Ecto neural progenitor cell (in vitro differentiated cells): Measurements from ENCODE around the gene TCF3.
A peak's percentile ranks its signal among the peaks of the same experiment; 100 is the strongest.
"Not testable (repeated sequence)": the region's sequence is repeated elsewhere in the genome, so short reads cannot be mapped to it uniquely, and the experiment has no call there.

ENCODE experiments used
- DNase-seq: peaks from one replicate; pipeline ENCODE4 v3.0.0-alpha.2; 2018; ENCODE audit warnings: low spot score

TCF3 gene

DNA sequence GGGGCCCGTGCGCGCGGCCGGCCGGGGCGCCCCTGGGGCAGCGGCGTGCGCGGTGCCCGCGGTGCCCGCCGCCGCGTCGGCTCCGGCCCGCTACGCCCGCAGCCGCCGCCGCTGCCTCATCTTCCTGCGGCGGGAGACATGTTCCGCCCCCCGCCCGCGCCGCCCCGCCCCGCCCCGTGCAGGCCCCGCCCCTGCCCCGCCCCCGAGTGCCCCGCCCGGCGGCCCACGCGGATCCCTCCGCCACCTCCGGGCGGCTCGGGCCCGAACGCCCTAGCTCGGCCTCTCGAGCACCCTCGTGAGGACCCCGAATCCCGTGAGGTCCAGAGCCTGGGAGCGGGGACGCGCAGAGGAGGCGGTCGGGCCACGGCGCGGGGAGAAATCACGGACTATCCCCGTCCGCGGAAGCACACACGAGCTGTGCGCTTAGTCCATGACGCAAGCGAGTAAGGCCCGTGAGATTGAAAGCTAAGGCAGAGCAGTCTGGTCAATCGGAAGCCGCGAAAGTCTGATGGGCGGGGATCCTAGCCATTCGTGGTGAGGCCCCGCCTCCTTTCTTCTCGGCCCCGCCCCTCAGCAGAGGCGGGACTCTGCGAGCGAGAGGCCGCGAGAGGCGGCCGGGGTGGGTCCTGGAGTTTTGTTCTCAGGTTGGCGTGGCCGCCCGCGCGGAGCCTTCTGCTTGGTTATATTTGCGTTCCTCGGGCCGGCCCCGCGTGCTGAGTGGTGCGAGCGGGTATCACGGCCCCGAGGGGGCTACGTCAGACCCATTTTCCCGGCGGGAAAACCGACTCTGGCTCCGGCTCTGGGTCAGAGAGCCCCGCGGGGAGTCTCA is at the start of gene TCF3:
TSS of gene TCF3 (minus strand) at position 145 of the 829 bp plus-strand sequence. CDS start 2,367 bp downstream, outside the sequence.
- peak; percentile 99 for DNase-seq

DNA sequence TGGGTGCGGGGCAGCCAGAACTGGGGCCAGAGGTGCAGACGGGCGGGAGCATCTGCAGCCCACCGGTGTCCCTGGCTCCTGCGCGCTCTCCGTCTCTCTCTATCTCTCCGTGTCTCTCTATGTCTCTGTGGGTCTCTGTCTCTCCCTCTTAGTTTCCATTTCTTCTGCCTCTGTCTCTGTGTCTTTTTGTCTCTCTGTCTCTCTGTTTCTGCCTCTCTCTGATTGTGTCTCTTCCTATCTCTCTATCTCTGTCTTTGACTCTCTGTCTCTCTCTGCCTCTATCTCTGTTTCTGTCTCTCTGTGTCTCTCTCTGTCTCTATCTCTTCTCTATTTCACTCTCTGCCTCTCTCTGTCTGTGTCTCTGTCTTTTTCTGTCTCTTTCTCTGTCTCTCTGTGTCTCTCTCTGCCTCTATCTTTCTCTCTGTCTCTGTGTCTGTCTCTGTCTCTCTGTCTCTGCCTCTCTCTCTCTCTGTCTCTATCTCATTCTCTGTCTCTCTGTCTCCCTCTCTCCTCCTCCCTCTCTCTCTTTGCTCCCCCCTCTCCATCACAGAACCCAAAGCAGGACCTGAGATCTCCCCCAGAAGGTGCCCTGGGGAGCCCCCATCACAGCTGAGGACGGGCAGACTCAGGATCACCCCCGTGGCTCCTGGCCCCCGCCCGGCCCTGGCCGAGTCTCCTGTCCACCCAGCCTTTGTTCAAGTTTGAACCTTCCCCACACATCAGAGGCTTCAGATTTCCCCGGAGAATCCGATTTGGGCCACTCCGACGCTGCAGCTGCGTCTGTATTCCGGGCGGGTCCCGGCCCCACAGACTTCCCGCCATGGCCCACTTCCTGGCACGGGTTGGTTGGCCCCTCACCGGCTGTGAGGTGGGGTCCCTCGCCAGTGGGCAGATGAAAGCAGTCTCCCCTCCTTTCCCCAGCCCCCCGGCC is 48.6 kb upstream of the TCF3 start:
- no peak for DNase-seq

DNA sequence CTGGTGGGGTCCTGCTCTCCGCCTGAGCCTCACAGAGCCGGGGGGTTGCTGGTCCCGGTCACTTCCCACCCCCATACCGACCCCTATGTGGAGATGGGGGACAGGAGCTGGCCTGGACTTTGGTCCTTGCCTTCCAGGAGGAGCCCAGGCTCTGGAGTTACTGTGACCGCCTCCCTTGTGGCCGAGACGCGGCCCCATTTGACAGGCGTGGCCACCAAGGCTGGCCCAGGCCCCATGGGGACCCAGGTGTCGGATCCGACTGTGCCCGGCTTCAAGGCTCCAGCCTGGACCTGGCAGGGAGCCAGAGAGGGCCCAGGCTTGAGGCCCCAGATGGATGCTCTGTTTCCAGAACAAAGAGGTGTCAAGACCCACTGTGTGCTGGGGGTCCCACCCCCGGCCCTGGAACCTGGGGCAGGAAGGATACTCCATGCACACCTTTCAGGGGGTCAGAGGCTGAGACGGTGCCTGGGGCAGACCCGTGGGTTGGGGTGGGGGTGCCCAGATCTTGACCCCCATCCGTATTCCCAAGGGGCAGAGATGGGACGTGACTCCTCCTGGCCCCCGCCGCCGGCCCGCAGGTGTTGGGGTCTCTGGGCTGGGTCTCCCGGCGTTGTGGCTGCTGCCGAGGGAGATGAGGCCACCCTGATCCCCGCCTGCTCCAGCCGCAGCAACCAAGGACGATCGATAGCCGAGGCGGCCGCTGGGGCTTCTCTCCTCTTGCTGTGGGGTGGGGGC is 47.8 kb upstream of the TCF3 start:
- DNase-seq, result no peak

DNA sequence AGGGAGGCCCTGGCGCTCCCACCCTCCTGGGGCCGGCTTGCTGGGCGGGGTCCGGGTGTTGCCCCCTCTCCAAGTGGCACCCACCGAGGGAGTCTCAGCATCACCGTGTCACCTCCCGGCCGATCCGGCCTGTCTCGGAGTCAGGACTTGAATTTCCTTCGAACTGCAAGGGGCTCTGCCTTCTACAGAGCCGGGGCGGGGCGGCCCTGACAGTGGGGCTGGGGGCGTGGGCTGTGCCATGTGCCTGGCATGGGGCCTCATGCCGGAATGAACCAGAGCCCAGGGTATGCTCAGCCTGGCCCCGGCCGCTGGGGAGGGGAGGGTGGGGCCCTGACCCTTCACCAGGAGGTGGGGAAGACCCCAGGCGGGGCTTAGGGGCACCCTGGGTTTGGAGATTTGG is 47.0 kb upstream of the TCF3 start:
- no peak for DNase-seq

DNA sequence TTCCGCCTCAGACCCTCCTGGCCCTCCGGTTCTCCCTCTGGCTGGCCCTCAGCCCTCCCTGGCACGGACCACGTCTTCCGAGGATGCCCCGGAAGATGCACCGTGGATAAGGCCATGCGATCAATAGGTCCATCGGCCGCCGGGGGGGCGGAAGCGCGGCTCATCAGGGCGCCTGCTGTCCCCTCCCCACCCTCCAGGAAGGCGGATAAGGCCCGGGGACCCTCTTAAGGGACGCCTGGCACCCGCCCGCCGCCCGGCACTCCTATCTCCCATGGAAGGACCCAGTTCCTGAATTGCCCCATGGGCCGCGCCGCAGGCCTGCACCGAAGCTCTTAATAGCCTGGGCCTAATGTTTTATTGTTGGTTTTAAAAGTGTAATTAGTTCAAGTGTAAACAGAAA is 46.2 kb upstream of the TCF3 start:
- no peak for DNase-seq

DNA sequence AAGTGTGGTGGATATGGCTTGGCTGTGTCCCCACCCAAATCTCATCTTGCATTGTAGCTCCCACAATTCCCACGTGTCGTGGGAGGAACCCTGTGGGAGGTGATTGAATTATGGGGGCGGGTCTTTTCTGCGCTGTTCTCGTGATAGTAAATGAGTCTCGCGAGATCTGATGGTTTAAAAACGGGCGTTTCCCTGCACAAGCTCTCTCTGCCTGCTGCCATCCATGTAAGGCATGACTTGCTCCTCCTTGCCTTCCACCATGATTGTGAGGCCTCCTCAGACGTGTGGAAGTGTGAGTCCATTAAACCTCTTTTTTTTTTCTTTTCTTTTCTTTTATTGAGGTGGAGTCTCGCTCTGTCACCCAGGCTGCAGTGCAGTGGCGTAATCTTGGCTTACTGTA is 43.1 kb upstream of the TCF3 start:
- DNase-seq, result not testable (repeated sequence)

DNA sequence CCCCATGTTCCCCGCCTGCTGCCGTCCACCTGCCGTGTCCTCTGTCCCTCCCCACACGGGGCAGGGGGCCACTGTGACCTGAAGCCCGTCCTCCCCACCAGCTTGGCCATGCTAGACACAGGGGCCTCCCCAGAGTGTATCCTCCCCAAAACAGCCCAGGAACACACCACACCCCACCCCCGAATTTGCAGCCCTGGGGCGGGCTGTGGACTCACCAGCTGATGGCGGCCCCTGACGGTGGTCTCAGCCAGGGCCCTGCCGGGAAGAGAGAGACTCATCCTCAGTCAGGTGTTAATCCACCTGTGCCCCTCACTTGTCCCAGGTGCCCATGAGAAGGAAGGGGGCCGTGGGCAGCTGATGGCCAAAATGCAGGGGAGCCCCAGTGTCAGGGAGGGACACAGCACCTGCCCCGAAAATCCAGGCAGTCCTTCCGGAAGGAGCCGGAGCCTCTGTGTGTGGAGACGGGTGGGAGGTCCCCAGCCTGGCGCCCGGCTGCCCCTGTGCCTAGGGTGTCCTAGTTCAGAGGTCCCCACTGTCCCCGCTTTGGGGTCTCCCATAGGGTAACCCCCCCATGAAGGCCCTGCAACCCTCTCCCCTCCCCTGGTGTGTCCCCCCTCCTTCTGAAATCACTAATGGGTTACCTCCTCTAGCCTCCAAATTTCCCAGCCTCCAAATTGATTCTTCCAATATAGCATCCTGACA is 39.3 kb upstream of the TCF3 start:
- no peak for DNase-seq

DNA sequence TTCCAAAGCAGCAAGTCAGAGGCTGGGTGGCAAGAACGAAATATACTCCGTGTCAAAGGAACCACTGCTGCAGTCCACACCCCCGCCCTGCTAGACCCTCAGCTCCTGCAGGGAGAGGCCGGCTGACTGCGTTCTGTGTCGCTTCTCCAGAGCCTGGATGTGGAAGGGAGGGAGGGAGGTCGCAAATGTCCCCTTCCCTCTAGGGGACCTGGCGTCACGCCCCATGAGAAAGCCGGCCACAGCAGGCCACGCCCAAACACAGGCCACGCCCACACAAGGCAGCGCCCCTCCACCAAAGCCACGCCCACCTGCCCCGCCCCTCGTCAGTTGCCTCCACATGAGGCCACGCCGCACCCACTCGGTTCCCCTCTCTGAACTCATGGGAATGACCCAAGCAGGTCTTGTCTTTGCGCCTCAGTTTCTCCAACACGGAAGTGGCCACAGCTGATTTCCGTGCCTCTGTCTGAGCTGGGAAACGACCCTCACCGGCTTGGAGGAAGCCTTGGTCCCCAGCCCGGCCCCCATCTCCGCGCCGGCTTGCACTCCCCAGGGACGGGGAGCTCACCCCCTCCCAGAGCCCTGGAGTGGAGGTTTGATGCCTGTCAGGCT is 38.4 kb upstream of the TCF3 start:
- peak; percentile 83 for DNase-seq

DNA sequence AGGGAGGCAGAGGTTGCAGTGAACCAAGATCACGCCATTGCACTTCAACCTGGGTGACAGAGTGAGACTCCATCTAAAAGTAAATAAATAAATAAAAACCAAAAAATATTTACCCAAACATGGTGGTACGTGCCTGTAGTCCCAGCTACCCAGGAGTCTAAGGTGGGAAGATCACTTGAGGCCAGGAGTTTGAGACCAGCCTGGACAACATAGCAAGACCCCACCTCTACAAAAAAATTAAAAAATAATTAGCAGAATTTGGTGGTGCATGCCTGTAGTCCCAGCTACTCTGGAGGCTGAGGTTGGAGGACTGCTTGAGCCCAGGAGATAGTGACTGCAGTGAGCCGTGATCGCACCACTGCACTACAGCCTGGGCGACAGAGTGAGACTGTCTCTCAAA is 33.4 kb upstream of the TCF3 start:
- not testable (repeated sequence) for DNase-seq

DNA sequence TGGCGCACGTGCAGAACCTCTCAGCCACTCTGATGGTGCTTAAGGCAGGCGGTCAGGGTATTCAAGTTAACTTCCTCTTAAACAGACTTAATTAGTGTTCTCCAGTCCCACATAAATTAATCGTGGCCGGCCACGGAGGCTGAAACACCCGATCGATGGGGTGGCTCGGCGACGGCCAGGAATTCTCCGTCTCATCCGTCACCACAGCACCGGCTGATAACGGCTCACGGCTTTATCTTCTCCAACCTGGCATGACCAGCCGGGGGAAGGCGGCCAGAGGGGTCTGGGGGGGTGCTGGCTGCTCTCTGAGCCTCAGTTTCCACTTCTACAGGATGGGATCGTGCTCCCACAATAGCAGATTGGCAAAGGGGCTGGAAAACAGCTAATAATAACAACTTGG is 32.6 kb upstream of the TCF3 start:
- no peak for DNase-seq

DNA sequence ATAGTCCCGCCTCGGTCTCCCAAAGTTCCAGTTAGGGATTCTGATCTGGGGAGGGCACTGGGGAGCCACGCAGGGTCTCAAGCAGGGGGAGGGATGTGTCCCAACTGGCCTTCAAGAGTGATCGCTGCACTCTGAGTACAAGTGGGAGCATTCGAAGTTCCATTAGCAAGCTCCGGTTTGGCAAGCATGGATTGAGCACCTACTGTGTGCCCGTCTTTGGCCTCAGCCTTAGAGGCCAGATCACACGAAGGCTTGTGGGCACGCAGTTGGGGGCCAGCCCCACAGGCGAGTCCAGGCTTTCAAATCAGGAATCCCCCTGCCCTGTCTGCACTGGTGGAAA is 32.1 kb upstream of the TCF3 start:
- no peak for DNase-seq

DNA sequence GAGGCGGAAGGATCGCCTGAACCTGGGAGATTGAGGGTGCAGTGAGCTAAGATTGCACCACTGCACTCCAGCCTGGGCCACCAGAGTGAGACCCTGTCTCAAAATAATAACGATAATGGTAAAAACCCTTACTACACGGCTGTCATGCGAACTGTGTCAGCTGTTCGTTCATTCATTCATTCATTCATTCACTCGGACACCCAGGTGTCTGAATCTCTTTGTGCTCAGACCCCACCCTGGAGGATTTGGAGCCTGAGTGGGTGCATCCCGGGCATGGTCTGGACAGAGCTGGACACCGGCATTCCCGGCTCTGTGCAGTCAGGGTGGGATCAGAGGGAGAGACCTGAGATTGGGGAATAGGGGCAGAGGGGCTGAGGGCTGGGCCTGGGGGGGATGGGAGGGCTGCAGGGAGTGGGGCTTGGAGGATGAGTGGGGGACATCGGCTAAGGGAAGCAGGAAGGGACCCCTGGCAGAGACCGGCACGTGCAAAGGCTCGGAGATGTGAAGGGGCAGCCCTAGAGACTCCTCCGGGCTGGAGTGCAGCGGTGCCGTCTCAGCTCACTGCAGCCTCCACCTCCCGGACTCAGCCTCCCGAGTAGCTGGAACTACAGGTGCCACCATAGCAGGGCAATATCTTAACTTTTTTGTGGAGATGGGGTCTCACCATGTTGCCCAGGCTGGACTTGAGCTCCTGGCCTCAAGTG is 31.6 kb upstream of the TCF3 start:
- no peak for DNase-seq

DNA sequence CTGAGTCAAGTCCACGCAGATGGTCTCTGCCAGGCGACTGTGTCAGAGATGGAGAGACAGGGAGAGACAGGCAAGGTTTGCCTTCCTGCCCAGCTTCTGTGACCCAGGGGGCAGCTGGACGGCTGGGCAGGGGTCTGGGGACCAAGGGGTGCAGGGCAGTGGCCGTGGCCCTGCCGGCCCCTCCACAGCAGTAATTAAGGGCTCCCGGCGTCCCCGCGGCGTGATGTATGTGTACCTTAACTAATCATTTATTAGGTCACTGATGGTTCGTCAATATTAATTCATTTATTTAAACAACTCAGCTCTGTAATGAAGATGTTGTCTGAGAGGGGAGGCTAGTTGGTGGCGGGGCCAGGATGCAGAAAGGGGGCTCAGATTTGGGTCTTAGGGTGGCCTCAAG is 28.6 kb upstream of the TCF3 start:
- DNase-seq, result no peak

DNA sequence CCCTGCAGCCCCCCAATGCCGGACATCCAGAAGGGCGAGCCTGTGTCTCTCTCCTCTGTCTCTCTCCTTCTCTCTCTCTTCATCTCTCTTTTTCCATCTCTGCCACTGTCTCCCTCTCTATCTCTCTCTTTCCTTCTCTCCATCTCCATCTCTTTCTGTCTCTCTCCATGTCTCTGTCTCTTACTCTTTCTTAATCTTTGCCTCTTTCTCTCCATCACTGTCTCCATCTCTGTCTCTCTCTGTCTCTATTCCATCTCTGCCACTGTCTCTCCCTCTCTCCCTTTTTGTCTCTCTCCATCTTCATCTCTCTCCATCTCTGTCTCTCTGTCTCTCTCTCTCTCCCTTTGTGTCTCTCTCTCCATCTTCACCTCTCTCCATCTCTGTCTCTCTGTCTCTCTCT is 25.7 kb upstream of the TCF3 start:
- DNase-seq, result no peak

DNA sequence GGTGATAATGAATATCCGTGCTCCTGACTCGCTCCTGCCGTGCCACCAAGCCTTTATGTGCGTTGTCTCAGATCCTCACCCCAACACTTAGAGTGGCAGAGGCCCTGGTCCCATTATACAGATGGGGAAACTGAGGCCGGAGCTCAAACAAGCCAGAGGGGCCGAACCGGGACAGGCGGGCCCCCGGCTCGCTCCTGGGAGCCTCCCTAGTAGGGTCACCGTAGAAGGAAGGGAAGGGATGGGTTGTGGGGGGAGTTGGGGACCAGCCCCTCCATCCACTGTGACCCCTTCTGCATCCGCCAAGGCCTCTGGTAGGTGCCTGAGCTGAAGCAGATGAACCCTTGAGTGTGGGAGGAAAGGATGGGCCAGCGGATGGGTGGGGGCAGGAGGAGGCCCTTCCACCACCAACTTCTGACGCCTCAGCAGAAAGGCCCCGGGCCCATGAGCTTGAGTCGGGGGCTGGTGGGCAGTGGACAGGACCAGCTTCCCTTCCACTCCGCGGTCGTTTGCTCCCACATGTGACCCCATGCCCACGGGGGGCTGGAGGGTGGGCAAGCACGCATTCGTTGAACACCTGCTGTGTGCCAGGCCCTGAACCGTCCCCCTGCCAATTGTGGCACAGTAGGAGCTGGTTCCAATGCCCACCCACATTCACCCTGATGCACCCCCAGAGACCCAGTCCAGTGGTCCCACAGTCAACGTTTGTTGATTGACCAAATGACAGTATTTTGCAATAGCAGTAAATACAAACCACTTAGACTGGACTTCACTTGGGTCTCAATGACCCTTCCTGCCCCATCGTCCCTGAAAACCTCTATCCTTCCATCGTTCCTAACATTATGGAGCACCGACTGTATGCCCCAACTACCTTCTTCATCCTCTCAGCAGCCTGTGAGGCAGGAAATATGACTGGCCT is 24.2 kb upstream of the TCF3 start:
- DNase-seq, result no peak

DNA sequence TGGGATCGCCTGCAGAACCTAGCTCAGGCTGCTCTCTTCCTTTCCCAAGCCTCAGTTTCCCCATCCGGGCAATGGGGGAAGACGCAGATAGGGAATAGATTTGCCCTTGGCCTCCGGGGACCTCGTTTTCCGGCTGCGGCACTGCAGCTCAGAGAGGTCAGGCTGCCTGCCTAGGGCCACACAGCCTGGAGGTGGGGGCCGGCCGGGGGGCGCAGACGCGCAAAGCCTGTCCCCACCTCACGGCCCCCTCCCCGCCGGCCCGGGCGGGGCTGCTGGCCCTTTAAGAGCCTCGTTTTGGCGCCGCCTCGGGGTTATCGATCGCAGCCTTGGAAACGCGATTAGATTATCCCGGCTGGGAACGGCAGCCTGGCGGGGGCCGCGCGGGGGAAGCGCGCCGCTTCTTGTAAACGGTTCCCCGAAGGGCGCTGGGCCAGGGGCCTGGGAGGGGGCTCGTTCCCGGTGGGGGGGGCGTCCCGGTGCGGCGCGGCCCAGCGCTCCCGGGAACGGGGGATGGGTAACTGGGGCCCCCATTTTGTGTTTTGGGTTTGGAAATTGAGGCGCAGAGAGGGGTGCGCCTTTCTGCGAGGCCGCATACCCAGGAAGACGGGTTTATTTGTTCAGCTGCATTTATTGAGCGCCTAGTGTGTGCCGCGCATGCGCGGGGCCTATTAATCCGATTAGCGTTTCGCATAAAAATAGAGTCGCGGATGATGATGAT is 23.4 kb upstream of the TCF3 start:
- no peak for DNase-seq

DNA sequence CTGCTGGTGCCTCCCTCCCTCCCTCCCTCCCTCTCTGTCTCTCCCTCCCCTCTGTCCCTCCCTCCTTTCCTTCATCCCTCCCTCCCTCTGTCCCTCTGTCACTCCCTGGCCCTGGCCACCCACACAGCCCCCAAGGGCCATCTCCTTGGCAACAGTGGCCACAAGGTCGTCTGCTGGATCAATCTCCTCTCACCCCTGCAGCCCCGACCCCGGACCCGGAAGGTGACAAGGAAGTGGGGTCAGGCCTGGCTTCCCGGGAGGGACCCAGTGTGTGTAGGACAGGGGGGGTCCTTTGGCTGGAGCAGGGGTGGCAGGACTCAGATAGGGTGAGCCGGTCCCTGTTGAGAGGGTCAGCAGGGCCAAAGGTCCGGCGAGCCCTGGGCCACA is 21.9 kb upstream of the TCF3 start:
- no peak for DNase-seq

DNA sequence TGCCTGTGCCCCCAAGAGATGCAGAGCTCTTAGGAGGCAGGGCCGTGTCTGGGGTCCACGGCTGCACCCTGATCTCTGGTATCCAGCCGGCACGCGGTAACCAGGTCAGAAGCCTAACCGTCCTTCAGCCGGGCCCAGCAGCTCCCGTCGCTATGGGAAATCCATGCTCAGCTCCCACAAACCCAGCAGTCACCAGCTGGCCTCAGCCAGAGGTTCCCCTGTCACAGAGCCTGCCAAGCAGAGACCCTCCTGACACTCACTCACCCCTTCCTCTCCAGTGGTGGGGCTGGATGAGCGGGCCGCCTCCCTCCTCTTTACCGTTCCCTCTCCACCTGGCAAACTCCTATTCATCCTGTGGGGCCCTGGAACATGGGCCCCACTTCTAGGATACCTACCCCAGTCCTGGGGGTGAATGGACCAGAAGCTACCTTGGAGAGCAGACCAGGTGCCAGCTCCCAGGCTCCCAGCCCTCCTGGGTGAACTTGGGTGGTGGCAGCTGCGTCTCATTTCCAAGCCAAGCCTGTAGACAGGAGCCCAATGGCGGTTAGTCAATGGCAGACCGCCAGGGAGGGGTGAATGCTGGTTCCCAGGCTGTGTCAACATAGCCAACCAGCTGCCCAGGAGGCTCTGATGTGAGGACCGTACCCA is 21.4 kb upstream of the TCF3 start:
- no peak for DNase-seq
